Right lobe of liver (tissue), 6 donors: ENCODE measurements around the gene CLDN5. TPM values are rescaled to one million over a fixed set of nuclear protein-coding genes. Genes with fewer than 3 reads are reported as not detected.

Experiments
- ATAC-seq, 4 donors: fragments of 200-7000 bp; cut with Tn5 transposase; one replicate each; pipeline ENCODE4 v1.9.1; 2020; ENCODE audit warnings: mild to moderate bottlenecking in 4 of 4, moderate library complexity in 4 of 4
- DNase-seq, 3 donors: peaks; one replicate each; pipeline ENCODE4 v3.0.0-alpha.2; 2020
- H3K27ac ChIP-seq, 3 donors: fragments of 200-600 bp; one replicate each; pipeline ENCODE4 v1.8.0; 2022
- H3K27me3 ChIP-seq, 2 donors: fragments of 200-600 bp; one replicate each; pipeline ENCODE4 v1.8.0; 2022
- H3K36me3 ChIP-seq, 4 donors: fragments of 200-600 bp; sonication (generic) in 1 of 4; one replicate each; pipeline versions ENCODE4 v1.5.1 to v1.8.0; 2017 to 2022; ENCODE audit warnings: control low read depth in 1 of 4
- H3K4me1 ChIP-seq, 4 donors: fragments of 200-600 bp; sonication (generic) in 1 of 4; one replicate each; pipeline versions ENCODE4 v1.5.1 to v1.8.0; 2017 to 2022; ENCODE audit warnings: control low read depth in 1 of 4
- H3K4me3 ChIP-seq, 3 donors: fragments of 200-600 bp; one replicate each; pipeline ENCODE4 v1.8.0; 2022
- H3K9me3 ChIP-seq, 4 donors: fragments of 200-600 bp; sonication (generic) in 1 of 4; one replicate each; pipeline versions ENCODE4 v1.5.1 to v1.8.0; 2017 to 2022; ENCODE audit warnings: control low read depth in 1 of 4
- CTCF ChIP-seq, 4 donors: fragments of 200-600 bp in 3 of 4; fragments of 450-650 bp in 1 of 4; IDR thresholded peaks; one replicate each; pipeline versions ENCODE4 v1.5.1 to v1.8.0; 2016 to 2022; ENCODE audit warnings: antibody characterized with exemption in 4 of 4, mild to moderate bottlenecking in 2 of 4
- POLR2A ChIP-seq: fragments of 450-650 bp; IDR thresholded peaks from one replicate; pipeline ENCODE4 v1.6.1; 2017; ENCODE audit warnings: antibody characterized with exemption, mild to moderate bottlenecking
- WGBS: methylation state at CpG from one replicate; pipeline ENCODE4 v1.1.6; 2018; ENCODE audit warnings: low coverage, low lambda C conversion rate; ENCODE audit not compliant: insufficient coverage; ENCODE audit errors: missing lambda C conversion rate; 5-methylcytosine and 5-hydroxymethylcytosine counted together
- intact Hi-C, 2 donors: fragments of 100-400 bp; cut with DNase I; formaldehyde crosslinking; loops; one replicate each; pipeline versions ENCODE4 v1.11.2 to v1.14.1; 2022
- long read RNA-seq: library from polyadenylated mRNA; unstranded; transcript quantifications from one replicate; pipeline ENCODE4 v2.0.0, GENCODE V29; 2019
- total RNA-seq, 6 experiments: library from RNA; depleted of rRNA in 2 of 6; stranded (reverse); fragments of >200 nt in 2 of 6; fragmentation: NEBNext Ultra II Directional in 3 of 6; extraction: Animal tissue kit (Norgen Biotek cat#: 25700) in 3 of 6; gene quantifications; one replicate each; pipeline versions ENCODE4 v1.1.0 to v1.2.4, GENCODE V29; 2016 to 2023
- donor health status: DM: no; HTN: yes; CAD: no.
- donor health status: DM: no; HTN: no; CAD: no.
- donor health status: DM: no; HTN: no; CAD: no.
- donor health status: DM: no; HTN: yes; CAD: no.
- donor health status: DM: no; HTN: yes; CAD: no.

Gene CLDN5
- total RNA-seq, result 10 to 100 TPM in 2 of 6 experiments, 1 to 10 TPM in 4; 4.4 to 12.1 (median 5.7) TPM
- long read RNA-seq, transcript CLDN5-201 (1 exons, 2,357 nt), result major isoform, 7 of 8 reads
- long read RNA-seq, partial matches to known transcripts, result 0 of 8 reads
- long read RNA-seq, other reads (novel, unspliced or antisense), result 0 of 8 reads

- H3K27me3 ChIP-seq, result peaks cover 0 to 21% of the 10 kb centered on the region in 2 donors
- H3K4me3 ChIP-seq, result peak within 1 kb of the TSS; percentile 29 to 40 (median 35)
- TF ChIP-seq POLR2A, result peak; percentile 35
- TF ChIP-seq CTCF (IDR thresholded peaks at IDR 0.05), result no peak
- peak within 1 kb of the TSS; percentile 6 to 77 (median 51) for H3K27ac ChIP-seq
- intact Hi-C loops, result no loop called here
- 13% methylated on average over 11 of the region's 69 CpGs for WGBS
- H3K36me3 ChIP-seq, result no peaks in the 10 kb centered on the region
- H3K4me1 ChIP-seq, result peaks cover 0 to 14% (median 2%) of the 10 kb centered on the region in 4 donors
- DNase-seq, result peak in 2 of 3 donors; percentile 57 to 62
- ATAC-seq, result peak; percentile 60 to 64 (median 62)
- no peaks in the 10 kb centered on the region for H3K9me3 ChIP-seq
Measured at GRCh38 chr22:19524170-19525115, at the start of gene CLDN5. CLDN5 (minus strand) TSS chr22:19524410; CDS start chr22:19524255, 155 bp downstream.

GRCh38 chr22:19571995-19572394 is 47.8 kb upstream of the CLDN5 start:
- ATAC-seq, result peak in 2 of 4 donors; percentile 18 to 32
- intact Hi-C loops, result no loop called here
- H3K9me3 ChIP-seq, result no peaks in the 10 kb centered on the region
- TF ChIP-seq CTCF (IDR thresholded peaks at IDR 0.05) (no peak), POLR2A (no peak)
- H3K4me3 ChIP-seq, result no peak overlapping the region
- H3K27ac ChIP-seq, result no peak overlapping the region
- H3K4me1 ChIP-seq, result no peaks in the 10 kb centered on the region
- H3K36me3 ChIP-seq, result no peaks in the 10 kb centered on the region
- H3K27me3 ChIP-seq, result no peaks in the 10 kb centered on the region
- no peak for DNase-seq
- 65% methylated on average over 6 of the region's 6 CpGs for WGBS

- TF ChIP-seq POLR2A, result no peak
- no peak for TF ChIP-seq CTCF (IDR thresholded peaks at IDR 0.05)
- DNase-seq (no peak), ATAC-seq (peak in 2 of 4 donors; percentile 21 to 59)
- Histone ChIP-seq H3K27ac (no peak overlapping the region), H3K4me3 (no peak overlapping the region), H3K36me3 (no peaks in the 10 kb centered on the region), H3K9me3 (no peaks in the 10 kb centered on the region), H3K27me3 (no peaks in the 10 kb centered on the region), H3K4me1 (no peaks in the 10 kb centered on the region)
- 78% methylated on average over 5 of the region's 5 CpGs for WGBS
- intact Hi-C loops, result no loop called here
Measured at GRCh38 chr22:19571207-19571795, 47.1 kb upstream of the CLDN5 start.

GRCh38 chr22:19569976-19570375 is 45.8 kb upstream of the CLDN5 start:
- Histone ChIP-seq H3K9me3 (no peaks in the 10 kb centered on the region), H3K4me1 (no peaks in the 10 kb centered on the region), H3K4me3 (no peak overlapping the region), H3K36me3 (no peaks in the 10 kb centered on the region), H3K27ac (no peak overlapping the region), H3K27me3 (no peaks in the 10 kb centered on the region)
- no peak for DNase-seq
- no peak for TF ChIP-seq CTCF (IDR thresholded peaks at IDR 0.05)
- no peak for TF ChIP-seq POLR2A
- 82% methylated on average over 2 of the region's 2 CpGs for WGBS
- ATAC-seq, result no peak
- intact Hi-C loops, result no loop called here
